NCI-H2107 treated with DMSO at 0.1 percent for 48 hours (cell line): ENCODE measurements around the gene ZNF524.
"Not testable (repeated sequence)": the region's sequence is repeated elsewhere in the genome, so short reads cannot be mapped to it uniquely, and the experiment has no call there.

ENCODE experiments used
- DNase-seq: peaks from one replicate; lab custom pipeline; 2025; ENCODE audit not compliant: unreplicated experiment; lab: John Stamatoyannopoulos, UW

ZNF524 gene

GRCh38 chr19:55581145-55581822, 18.8 kb upstream of the ZNF524 start:
- DNase-seq = no peak

- DNase-seq = no peak
These were observed 18.3 kb upstream of the ZNF524 start for GRCh38 chr19:55581823-55582223.

DNA sequence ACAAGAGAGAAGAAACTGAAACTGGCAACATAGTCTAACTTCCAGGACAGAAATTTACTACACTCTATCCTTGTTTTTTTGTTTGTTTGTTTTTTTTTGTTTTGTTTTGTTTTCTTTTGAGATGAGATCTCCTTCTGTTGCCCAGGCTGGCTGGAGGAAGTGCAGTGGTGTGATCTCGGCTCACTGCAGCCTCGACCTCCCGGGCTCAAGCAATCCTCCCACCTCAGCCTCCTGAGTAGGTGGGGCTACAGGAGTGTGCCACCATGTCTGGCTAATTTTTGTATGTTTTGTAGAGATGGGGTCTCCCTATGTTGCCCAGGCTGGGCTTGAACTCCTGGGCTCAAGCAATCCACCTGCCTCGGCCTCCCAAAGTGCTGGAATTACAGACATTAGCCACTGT, 17.8 kb upstream of the ZNF524 start:
- not testable (repeated sequence) for DNase-seq

DNA sequence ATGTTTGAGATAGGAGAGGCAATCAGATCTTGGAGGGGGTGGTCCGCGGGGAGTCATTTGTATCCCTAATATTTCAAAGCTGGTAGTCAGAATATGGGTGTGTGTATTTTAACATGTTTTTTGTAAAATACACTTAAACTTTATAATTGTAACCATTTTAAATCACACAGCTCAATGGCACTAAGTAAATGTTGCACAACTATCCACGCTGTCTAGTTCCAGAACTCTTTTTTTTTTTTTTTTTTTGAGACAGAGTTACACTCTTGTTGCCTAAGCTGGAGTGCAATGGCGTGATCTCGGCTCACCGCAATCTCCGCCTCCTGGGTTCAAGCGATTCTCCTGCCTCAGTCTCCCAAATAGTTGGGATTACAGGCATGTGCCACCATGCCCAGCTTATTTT, 16.2 kb upstream of the ZNF524 start:
- DNase-seq = not testable (repeated sequence)

DNA sequence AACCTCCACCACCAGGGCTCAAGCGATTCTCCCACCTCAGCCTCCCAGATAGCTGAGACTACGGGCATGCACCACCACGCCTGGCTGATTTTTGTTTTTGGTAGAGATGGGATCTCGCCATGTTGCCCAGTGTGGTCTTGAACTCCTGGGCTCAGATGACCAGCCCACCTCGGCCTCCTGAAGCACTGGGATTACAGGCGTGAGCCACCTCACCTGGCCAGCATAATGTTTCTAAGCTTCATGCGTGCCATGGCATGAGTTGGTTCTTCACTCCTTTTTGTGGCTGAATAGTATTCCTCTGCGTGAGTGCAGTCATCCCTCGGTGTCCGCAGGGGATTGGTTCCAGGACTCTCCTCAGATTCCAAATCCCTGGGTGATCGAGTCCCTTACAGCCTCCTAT, 15.2 kb upstream of the ZNF524 start:
- no peak for DNase-seq

DNA sequence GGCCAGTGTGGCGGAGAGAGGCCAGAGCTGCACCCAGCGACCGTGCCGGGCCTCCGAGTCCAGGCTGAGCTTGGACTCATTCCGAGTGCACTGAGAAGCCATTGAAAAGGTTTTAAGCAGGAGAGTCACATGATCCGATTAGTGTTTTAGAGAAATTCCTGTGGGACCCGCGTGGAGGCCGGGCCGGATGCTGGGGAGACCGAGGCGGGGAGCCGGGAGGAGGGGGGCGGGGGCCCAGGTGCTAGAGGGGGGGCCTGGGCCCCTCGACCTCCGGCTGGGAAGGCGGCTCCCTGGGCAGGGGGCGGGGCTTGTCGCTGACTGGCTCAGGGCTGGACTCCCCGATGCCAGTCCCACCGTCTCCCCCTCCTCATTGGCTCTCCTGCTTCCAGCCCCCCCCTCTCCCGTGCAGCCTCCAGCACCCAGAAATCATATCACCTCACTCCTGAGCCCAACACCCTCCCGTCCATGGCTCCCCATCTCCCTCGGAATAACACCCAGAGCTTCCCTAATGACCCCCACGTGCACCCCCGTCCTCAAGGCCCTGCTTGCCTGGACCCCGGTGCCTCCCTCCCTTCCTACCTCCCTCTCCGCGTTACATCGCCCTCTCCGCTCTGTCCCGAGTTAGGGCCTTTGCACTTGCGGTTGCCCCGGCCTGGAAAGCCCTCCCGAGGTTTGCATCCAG, 14.3 kb upstream of the ZNF524 start:
- DNase-seq = peak; percentile 86

- peak; percentile 80 for DNase-seq
These were observed 13.0 kb upstream of the ZNF524 start for GRCh38 chr19:55586976-55587668.

- DNase-seq = no peak
These were observed 11.3 kb upstream of the ZNF524 start for GRCh38 chr19:55588738-55589137.

GRCh38 chr19:55590109-55590508, 10.0 kb upstream of the ZNF524 start:
- DNase-seq = no peak

GRCh38 chr19:55590617-55591016, 9.5 kb upstream of the ZNF524 start:
- no peak for DNase-seq

- DNase-seq = no peak
These were observed 8.5 kb upstream of the ZNF524 start for GRCh38 chr19:55591555-55591954.

DNA sequence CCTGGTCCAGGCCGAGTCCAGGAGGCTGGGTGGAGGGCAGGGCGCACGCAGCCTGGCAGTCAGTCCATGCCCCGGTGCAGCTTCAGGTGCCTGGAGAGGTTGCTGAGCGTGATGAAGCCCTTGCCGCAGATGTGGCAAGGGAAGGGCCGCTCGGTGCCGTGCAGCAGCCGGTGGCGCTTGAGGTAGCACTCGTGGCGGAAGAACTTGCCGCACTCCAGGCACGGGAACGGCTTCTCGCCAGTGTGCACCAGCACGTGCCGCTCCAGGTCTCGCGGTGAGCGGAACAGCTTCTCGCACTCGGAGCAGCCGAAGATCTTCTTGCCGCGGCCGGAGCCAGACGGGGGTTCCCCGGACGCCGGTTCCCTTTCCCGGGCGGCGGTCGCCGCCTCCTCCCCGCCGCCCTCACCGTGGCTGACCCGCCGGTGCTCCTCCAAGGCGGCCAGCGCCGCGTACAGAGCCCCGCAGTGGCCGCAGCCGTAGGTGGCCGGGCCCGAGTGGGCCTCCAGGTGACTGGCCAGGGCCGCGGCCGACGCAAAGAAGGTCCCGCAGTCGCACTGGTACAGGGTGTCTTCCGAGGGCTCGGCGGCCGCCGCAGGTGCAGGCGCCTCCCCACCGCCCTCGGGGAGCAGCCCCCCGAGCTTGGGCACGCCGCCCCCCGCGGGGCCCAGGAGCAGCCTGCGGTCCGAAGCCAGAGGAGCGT, 7.5 kb upstream of the ZNF524 start:
- no peak for DNase-seq

GRCh38 chr19:55593096-55593772, 6.9 kb upstream of the ZNF524 start:
- no peak for DNase-seq

DNA sequence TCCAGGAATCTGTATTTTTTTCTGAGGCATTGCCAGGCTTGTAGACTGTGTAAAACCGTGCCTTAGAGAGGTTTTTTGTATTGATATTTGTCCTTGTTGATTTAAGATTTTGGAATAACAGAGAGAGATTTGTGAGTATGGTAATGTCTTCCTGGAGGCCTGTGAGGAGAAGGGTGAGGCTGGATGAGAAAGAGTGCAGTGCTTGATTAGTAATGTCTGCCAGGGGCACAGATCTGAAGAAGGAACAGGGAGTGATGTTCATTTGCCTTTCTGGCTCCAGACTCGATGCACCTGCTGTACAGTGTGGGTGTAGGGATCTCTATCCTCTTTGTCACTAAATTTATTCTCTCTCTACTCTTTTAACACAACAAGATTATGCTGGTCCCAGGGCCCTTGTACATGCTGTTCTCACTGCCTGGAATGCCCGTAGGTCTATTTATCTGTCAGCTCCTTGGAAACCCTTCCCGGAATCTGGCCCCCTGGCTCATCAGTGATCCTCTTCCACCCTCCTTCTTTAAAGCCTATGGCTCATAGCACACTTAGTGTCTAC, 5.0 kb upstream of the ZNF524 start:
- no peak for DNase-seq

DNA sequence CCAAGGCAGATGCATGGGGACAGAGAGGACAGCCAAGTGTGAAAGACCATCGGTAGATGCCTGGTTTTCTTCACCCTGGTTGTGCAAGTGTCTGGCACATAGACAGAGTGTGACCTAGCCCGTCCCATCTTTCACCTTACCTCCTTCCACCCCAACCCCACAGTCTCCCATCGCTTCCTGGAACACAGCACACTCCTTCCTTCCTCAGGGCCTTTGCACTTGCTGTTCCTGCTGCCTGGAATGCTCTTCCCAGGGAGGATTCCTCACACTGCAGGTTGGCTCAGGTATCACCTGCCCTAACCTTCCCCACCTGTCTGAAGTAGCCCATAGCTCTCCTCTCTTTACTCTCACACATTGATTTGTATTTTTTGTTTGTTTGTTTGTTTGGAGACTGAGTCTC, 3.8 kb upstream of the ZNF524 start:
- no peak for DNase-seq

GRCh38 chr19:55597501-55597921, 2.6 kb upstream of the ZNF524 start:
- DNase-seq = no peak

- no peak for DNase-seq
These were observed 2.1 kb upstream of the ZNF524 start for GRCh38 chr19:55598034-55598433.

- peak; percentile 68 for DNase-seq
These were observed 1.2 kb upstream of the ZNF524 start for GRCh38 chr19:55598719-55599467.

DNA sequence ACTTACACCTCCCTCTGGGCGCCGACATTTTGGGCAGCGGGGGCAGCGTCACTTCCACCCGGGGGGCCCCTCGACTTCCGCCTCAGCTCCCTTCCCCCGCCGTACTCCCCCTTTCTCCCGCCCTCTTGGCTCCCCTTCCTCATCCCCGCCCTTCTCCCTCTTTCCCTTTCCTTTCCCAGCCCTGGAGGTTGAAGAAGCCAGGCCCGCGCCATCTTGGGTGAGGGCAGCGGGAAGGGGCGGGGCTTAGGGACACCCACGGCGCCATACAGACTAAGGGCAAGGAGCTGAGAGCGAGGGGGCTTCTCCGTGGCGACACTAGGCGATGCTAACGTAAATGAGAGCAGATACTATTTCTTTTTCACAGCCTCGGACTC, 633 bp upstream of the ZNF524 start, which contains the start of gene FIZ1:
TSS of gene FIZ1 (minus strand) at position 50 of the 374 bp plus-strand sequence. CDS start 1,652 bp downstream, outside the sequence.
- DNase-seq = peak; percentile 92

DNA sequence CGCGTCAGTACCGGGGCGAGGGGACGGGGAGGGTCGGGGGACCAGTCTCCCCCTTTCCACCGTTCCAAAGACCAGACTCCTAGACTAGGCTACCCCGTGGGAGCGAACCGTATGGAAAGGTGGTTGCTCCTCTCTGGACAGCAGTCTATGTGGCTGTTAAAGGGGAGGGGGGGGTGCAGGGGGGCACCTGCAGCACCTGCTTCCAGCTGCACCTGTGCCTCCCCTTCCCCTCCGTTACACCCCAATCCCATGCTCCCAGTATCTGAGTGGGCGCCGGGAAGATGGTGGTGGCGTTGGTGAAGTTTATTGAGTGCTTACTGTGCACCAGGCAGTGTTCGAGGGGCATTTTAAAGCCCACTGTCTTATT, 557 bp downstream of the ZNF524 start:
- no peak for DNase-seq
